ENCODE results near the gene MROH2A.

MROH2A gene

GRCh38 chr2:233818639-233819621, 40.8 kb downstream of the MROH2A start:
- DNase-seq (ENCODE audit: low read depth in 2 of 3, low spot score in 1 of 3): no peak

DNA sequence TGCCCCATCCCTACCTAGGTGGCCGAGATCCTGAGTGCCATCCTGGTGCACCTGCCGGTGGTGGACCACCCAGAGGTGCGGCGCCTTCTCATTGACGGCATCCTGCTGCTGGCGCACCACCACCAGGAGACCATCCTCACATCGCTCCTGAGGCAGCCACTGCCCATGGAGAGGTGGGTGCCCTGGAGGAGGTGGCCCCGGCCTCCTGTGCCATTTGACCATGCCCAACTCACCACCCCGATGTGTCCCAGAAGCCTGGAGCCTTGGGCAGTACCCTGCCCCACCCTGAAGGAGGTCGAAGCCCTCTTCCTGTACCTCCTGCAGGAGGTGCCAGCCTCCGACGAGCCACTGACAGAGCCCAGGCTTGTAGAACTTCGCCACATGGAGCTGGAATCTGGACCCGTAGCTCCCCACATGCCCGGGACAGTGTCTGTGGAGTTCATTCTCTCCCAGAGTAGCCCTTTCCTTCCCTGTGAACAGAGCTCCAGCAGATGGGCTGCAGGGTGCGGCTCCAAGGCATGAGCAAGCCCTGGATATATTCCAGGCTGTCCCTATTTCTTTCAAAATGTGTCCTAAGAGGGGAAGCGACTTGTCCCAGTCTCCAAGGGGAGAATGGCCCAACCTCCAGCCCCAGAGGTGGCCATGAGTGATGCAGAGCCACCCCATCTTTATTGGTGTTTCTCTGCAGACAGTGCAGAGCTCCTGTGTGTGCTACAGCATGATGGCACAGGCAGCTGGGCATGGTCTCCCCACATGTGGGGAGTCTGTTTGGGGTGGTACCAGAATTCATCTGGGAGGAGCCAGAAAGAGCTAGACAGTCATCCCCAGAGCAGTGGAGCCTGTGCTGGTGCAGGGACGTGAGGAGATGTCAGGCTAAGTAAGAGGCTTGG, 42.0 kb downstream of the MROH2A start:
- DNase-seq (ENCODE audit: low read depth in 2 of 3, low spot score in 1 of 3): no peak

DNA sequence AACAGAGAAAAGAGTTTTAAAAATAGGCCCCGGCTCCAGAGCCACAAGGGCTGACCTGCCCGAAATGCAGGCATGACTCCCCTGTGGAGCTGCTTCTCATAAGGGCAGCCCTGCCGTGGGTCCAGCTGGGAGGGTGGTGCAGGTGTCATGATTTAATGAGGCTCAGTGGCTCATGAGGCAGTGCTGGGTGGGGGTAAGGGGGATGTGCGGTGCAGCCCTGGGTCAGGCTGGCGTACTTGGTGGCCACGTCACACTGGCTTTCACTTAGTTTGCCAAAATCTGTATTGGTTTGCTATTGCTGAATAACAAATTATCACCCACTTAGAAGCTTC, 42.6 kb downstream of the MROH2A start:
- DNase-seq (ENCODE audit: low read depth in 2 of 3, low spot score in 1 of 3): no peak

DNA sequence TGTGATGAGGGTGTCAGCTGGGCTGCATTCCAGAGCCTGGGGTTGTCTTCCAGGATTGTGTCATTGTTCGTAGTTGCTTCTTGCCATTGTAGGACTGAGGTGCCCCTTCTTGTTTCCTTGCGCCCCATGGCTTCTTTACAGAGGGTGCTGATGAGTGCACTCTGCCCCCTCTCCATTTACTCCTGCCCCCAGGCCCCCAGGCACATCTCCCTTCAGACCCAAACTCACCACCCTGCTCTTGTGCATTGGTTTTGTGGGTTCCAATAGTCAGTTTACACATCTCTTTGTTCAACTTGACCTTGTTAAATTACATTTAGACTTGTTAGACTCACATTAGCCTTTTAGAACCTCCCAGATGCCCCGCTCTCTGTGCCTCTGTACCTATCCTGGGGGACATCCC, 43.1 kb downstream of the MROH2A start:
- DNase-seq (ENCODE audit: low read depth in 2 of 3, low spot score in 1 of 3): no peak

- DNase-seq (ENCODE audit: low read depth in 2 of 3, low spot score in 1 of 3): no peak
Observed at GRCh38 chr2:233821709-233822100, 43.6 kb downstream of the MROH2A start.

DNA sequence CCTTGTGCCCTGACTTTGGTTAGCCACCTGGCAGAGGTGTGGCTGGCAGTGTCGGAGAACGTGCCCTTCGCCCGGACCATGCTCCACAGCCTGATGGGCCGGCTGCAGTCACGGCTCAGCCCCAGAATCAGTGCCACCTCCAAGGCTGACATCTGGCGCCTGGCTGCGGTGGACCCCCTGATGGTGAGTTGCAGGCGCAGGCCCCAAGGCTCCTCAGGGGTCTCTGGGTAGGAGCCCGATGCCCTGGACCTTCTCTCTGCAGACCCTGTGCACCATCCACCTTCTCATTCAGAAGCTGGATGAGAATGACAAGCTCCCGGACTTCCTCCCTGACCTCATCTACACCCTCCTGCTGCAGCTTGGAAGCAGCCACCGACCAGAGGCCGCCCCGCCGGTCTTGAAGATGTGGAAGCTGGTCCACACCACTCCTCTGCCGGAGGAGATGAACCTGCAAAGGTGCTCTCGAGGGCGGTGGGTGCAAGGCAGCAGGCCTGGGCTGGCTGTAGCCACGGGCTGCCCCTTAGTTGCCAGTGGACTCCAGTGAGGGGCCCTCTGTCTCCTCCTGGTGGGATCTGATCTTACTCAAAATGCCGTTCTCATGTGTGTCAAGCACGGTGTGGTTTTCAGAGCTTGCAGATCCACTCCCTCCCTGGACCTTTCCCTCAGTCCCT, 44.1 kb downstream of the MROH2A start:
- DNase-seq (ENCODE audit: low read depth in 2 of 3, low spot score in 1 of 3): no peak

DNA sequence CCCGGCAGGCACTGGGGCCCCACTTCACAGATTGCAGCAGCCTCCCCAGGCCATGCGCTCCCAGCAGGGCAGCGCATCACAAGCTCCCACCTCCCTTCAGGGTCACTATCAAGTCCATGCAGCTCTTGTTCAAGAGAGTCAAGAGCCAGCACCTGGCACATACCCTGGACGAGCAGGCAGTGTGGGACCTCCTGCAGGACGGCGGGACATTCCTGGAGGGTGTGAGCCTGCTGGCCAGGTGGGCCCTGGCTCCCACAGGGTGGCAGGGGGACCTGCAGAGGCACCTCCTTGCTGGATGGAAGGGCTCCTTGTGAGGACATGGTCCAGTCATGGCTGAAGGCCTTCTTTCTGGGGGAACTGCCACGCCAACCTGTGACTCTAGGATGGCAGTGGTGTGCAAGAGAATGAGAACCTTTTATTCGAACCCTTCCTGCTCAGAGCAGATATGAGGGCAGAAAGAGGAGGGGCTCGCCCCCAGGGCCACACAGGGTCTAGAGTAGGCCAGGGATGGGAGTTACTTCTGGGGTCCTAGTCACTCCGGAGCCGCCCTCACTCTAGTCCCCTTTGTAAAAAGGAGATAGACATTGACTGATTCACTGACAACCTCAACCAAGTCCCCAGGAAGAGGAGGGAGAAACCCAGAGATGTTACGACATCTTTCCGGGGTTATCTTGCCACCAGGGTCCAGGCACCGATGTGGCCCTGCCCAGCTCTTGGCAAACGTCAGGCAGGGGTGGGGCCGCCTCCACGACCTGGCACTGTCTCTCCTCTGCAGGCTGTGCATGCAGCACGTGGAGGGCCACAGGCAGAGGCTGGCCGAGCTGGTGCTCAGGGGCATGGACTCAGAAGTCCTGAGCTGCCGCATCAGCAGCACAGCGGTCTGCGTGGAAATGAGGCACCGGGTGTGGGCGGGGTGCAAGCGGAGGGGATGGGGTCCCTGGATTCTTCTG, 44.9 kb downstream of the MROH2A start:
- no peak for DNase-seq (ENCODE audit: low read depth in 2 of 3, low spot score in 1 of 3)

DNA sequence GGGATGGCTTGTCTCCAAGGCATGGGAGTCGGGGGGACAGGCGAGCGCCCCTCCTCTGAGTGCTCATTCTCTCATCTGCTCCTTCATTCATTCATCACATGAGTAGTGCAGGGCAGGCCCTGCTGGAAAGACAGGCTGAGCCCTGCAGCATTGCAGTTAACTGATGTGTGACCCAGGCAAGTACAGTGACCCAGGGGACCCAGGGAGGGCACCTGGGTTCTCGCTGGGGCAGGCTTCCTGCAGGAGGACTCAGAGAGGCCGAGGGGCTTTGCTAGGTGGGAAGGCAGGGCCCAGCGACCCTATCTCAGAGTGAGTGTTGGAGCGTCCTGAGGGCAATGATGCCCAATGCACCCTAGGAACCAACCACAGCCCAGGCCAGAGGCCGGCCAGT, 45.6 kb downstream of the MROH2A start:
- DNase-seq (ENCODE audit: low read depth in 2 of 3, low spot score in 1 of 3): no peak

GRCh38 chr2:233824373-233824772, 46.2 kb downstream of the MROH2A start:
- no peak for DNase-seq (ENCODE audit: low read depth in 2 of 3, low spot score in 1 of 3)

GRCh38 chr2:233828546-233829192, 50.5 kb downstream of the MROH2A start:
- DNase-seq (ENCODE audit: low read depth in 2 of 3, low spot score in 1 of 3): no peak

- DNase-seq (ENCODE audit: low read depth in 2 of 3, low spot score in 1 of 3): no peak
Observed at GRCh38 chr2:233829193-233830110, 51.3 kb downstream of the MROH2A start.

DNA sequence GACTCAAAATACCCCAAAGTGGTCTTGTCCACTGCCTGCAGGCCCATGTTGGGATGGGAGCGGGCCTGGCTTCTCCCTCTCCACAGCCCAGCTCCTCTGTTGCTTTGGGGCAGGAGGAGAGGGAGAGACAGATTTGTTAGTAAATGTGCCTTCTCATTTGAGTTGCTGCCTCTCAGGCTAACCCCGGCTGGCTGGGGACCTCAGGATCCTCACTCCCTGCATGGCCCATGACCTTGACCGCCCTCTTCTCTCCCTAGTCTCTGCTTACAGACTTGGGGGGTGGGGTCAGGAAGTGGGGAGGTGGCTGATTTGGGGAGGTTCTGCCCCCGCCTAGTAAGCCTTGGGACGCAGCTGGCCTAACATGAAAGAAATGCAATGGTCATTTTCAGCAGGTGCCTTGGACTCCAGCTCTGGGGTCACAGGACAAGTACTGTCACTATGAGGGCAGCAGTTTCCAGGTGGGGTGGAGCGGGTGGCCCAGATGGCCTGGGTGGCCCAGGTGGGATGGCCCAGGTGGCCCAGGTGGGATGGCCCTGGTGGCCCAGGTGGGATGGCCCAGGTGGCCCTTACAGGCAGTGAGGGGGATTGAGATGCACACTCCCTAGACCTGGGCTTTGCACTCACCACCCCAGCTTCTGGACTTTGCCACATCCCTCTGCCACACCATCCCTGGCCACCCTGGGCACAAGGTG, 52.1 kb downstream of the MROH2A start:
- no peak for DNase-seq (ENCODE audit: low read depth in 2 of 3, low spot score in 1 of 3)

DNA sequence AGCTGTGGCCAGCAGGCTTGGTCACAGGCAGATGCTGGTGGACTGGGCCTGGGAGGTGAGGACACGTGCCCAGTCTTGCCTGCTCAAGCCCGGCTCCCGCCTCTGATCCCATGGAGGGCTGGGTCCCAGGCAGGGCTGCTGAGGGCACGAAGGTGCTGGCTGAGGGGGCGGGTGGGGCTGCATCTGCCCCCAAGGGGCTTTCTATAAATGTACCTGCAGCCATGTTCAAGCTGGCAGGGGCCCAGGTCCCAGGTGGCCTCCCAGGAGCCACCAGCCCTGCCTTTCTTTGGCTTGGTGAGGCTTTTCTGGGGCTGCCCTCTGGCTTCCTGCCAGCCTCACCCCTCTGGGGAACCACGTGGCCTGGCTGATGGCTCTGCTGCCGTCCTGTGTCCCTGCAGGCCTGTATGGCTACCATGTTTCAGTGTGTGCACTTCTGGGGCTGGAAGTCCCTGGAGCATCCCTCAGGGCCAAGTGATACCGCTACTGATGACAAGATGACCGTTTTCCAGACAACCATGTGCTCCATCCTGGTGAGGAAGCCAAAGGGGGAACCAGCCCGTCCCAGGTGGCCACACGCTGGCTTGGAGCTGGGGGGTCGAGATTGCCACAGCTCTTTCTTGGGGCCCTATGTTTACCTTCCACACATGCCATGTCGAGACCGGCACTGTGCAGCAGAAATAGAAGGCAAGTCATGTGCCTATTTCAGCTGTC, 53.0 kb downstream of the MROH2A start:
- no peak for DNase-seq (ENCODE audit: low read depth in 2 of 3, low spot score in 1 of 3)

DNA sequence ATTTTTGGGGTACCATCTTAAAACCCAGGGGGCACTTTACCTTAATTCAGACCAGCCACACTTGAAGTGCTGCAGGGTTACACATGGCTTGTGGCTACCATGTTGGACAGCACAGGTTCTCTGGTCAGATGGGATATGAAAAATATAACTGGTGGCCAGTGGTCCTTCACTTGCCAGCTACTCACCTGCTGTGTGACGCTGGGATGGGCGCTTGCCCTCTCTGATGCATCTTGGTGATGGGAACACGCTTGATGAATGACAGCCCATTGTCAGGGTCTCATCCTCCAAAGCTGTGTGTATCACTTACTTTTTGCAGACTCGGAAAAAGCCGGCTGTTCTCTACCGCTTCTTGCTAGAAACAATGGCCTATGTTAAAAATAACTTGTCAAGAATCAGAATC, 53.7 kb downstream of the MROH2A start:
- no peak for DNase-seq (ENCODE audit: low read depth in 2 of 3, low spot score in 1 of 3)

GRCh38 chr2:233832414-233832813, 54.3 kb downstream of the MROH2A start:
- DNase-seq (ENCODE audit: low read depth in 2 of 3, low spot score in 1 of 3): no peak

GRCh38 chr2:233832869-233833311, 54.8 kb downstream of the MROH2A start:
- no peak for DNase-seq (ENCODE audit: low read depth in 2 of 3, low spot score in 1 of 3)

- no peak for DNase-seq (ENCODE audit: low read depth in 2 of 3, low spot score in 1 of 3)
Observed at GRCh38 chr2:233833345-233833744, 55.2 kb downstream of the MROH2A start.

All from stimulated activated CD4-positive, alpha-beta T cell treated with anti-CD3 and anti-CD28 coated beads, Interleukin-12 subunit alpha, Interleukin-12 subunit beta, amount 100 ng/mL, for 48 hours (primary cell).